GM12878 (cell line): ENCODE results near the gene TNNT3. TPM values are rescaled to one million over a fixed set of nuclear protein-coding genes. Genes with fewer than 3 reads are reported as not detected.

Experiments used
- ATAC-seq: fragments of 200-7000 bp; cut with Tn5 transposase; 3 replicates; pipeline ENCODE4 v1.9.1; 2020; ENCODE audit warnings: mild to moderate bottlenecking, moderate library complexity
- BruUV-seq: library from RNA; stranded (reverse); fragments of 400-500 nt; replicated peaks from 2 replicates; lab custom pipeline; 2021; lab: Mats Ljungman, UMichigan
- CTCF ChIA-PET: fragments of 300-600 bp; sonication (Branson Sonifier 250); formaldehyde crosslinking; extraction: SDS; loops from one replicate; lab custom pipeline; 2021; ENCODE audit warnings: inconsistent platforms; lab: Yijun Ruan, JAX
- POLR2A ChIA-PET: fragments of 350-600 bp; formaldehyde crosslinking; extraction: SDS; loops from one replicate; lab custom pipeline; 2021; ENCODE audit warnings: inconsistent platforms; lab: Charles Lee
- RAD21 ChIA-PET: fragments of 300-600 bp; sonication (Branson Sonifier 250); formaldehyde crosslinking; loops from one replicate; lab custom pipeline; 2023; ENCODE audit warnings: antibody characterized with exemption; ENCODE audit not compliant: unreplicated experiment; lab: Charles Lee
- SMC1A ChIA-PET: fragments of 300-600 bp; sonication (Branson Sonifier 250); formaldehyde crosslinking; loops from one replicate; lab custom pipeline; 2023; ENCODE audit not compliant: unreplicated experiment, uncharacterized antibody; lab: Charles Lee
- DNase-seq: peaks from one replicate; pipeline ENCODE4 v3.0.0-alpha.2; 2011; ENCODE audit warnings: low read depth, low spot score
- FAIRE-seq: peaks from 3 replicates; lab custom pipeline; 2011; peaks lifted over from hg19 to GRCh38; lab: Jason Lieb, UNC
- H2AFZ ChIP-seq: 2 replicates; pipeline ENCODE4 v1.6.0; 2011; ENCODE audit warnings: low read depth, low read length, control low read depth; ENCODE audit not compliant: control insufficient read depth
- H3K27ac ChIP-seq: 2 replicates; pipeline ENCODE4 v1.5.1; 2011; ENCODE audit warnings: control low read depth; ENCODE audit not compliant: control insufficient read depth, insufficient read depth
- H3K27me3 ChIP-seq, 2 experiments: replicated peaks in 1 of 2; 2 replicates each; pipeline versions ENCODE4 v1.6.0 to v1.6.1; 2011; ENCODE audit warnings: low read length in 1 of 2; ENCODE audit not compliant: control insufficient read depth in 2 of 2, insufficient read depth in 2 of 2
- H3K36me3 ChIP-seq, 2 experiments: 2 replicates each; pipeline ENCODE4 v1.5.1; 2011; ENCODE audit warnings: low read length in 1 of 2; ENCODE audit not compliant: control insufficient read depth in 2 of 2, insufficient read depth in 2 of 2
- H3K4me1 ChIP-seq: 2 replicates; pipeline ENCODE4 v1.6.1; 2011; ENCODE audit warnings: mild to moderate bottlenecking, low read length, moderate library complexity, mixed read lengths; ENCODE audit not compliant: control insufficient read depth, insufficient read depth
- H3K4me2 ChIP-seq: 2 replicates; pipeline ENCODE4 v1.6.0; 2011; ENCODE audit warnings: control low read depth; ENCODE audit not compliant: control insufficient read depth, insufficient read depth
- H3K4me3 ChIP-seq: fragments of 200-600 bp; sonication (generic); 2 replicates; pipeline ENCODE4 v1.5.1; 2016
- H3K79me2 ChIP-seq: 2 replicates; pipeline ENCODE4 v1.6.0; 2011; ENCODE audit warnings: low read length; ENCODE audit not compliant: control insufficient read depth, insufficient read depth
- H3K9ac ChIP-seq: 2 replicates; pipeline ENCODE4 v1.8.0; 2011; ENCODE audit warnings: low read length, control low read depth, mixed read lengths; ENCODE audit not compliant: control insufficient read depth, insufficient read depth
- H3K9me3 ChIP-seq: replicated peaks from 3 replicates; pipeline ENCODE4 v1.5.1; 2011; ENCODE audit warnings: mild to moderate bottlenecking, low read length; ENCODE audit not compliant: control insufficient read depth, insufficient read depth
- H4K20me1 ChIP-seq: 2 replicates; pipeline ENCODE4 v1.6.0; 2011; ENCODE audit not compliant: control insufficient read depth, insufficient read depth
- E4F1 ChIP-seq: fragments of 450-650 bp; IDR thresholded peaks from 2 replicates; pipeline ENCODE4 v1.6.1; 2018; ENCODE audit warnings: borderline replicate concordance, mild to moderate bottlenecking; ENCODE audit not compliant: partially characterized antibody
- IRF4 ChIP-seq: IDR thresholded peaks from 2 replicates; pipeline ENCODE4 v1.6.1; 2011; ENCODE audit warnings: low read depth, low read length
- IRF5 ChIP-seq: fragments of 450-650 bp; IDR thresholded peaks from 2 replicates; pipeline ENCODE4 v1.6.1; 2017; ENCODE audit warnings: borderline replicate concordance
- LARP7 ChIP-seq: fragments of 450-650 bp; IDR thresholded peaks from 2 replicates; pipeline ENCODE4 v1.6.1; 2017; ENCODE audit warnings: mild to moderate bottlenecking
- NKRF ChIP-seq: fragments of 450-650 bp; conservative IDR thresholded peaks from 2 replicates; pipeline ENCODE4 v1.6.1; 2017; ENCODE audit warnings: mild to moderate bottlenecking, moderate library complexity
- POLR2A ChIP-seq: IDR thresholded peaks from 2 replicates; pipeline ENCODE4 v1.6.1; 2011; ENCODE audit warnings: low read depth, mild to moderate bottlenecking, low read length
- POLR2AphosphoS2 ChIP-seq: IDR thresholded peaks from 2 replicates; pipeline ENCODE4 v1.6.1; 2011; ENCODE audit warnings: low read depth, mild to moderate bottlenecking, low read length, improper control_type of control experiment, moderate library complexity
- TCF7 ChIP-seq: IDR thresholded peaks from 2 replicates; pipeline ENCODE4 v1.6.1; 2014; ENCODE audit warnings: antibody characterized with exemption, borderline replicate concordance
- WGBS: methylation state at CpG from one replicate; pipeline ENCODE4 v1.1.6; 2016; ENCODE audit warnings: low lambda C conversion rate; ENCODE audit not compliant: insufficient replicate concordance, insufficient coverage; ENCODE audit errors: missing lambda C conversion rate; 5-methylcytosine and 5-hydroxymethylcytosine counted together
- in situ Hi-C: fragments of 300-500 bp; cut with MboI; formaldehyde crosslinking; loops from 9 replicates; pipeline ENCODE4 v1.14.3; 2018; ENCODE audit warnings: mixed read lengths
- intact Hi-C: fragments of 100-400 bp; cut with micrococcal nuclease; formaldehyde crosslinking; loops from one replicate; pipeline ENCODE4 v1.14.2; 2022; ENCODE audit not compliant: unreplicated experiment
- polyA plus RNA-seq, 11 experiments: library from polyadenylated mRNA; depleted of rRNA in 4 of 11; unstranded in 6 of 11; stranded (reverse) in 5 of 11; fragments of >200 nt; fragmentation: Nextera tagmentation in 4 of 11; fragmentation: Illumina TruSeq in 1 of 11; extraction: Ambion mirVana in 4 of 11; extraction: Trizol in 1 of 11; gene quantifications; 1 replicate in 1 of 11; 2 replicates in 10 of 11; pipeline versions ENCODE4 v1.2.1 to v1.2.3, GENCODE V29; 2011 to 2016; ENCODE audit warnings: inconsistent platforms in 2 of 11, missing spikeins in 2 of 11, low read depth in 1 of 11
- total RNA-seq, 4 experiments: library from RNA; depleted of rRNA in 3 of 4; stranded (reverse); fragments of >200 nt in 3 of 4; fragmentation: Illumina TruSeq in 1 of 4; extraction: Trizol in 1 of 4; gene quantifications; 2 replicates each; pipeline versions ENCODE4 v1.2.1 to v1.2.3, GENCODE V29; 2013 to 2021

Gene TNNT3
- total and polyA plus RNA-seq, 10 of the 15 experiments (the other 5 are each of a cell fraction or from before 2014, with no cell fraction given): 0.40 to 0.50 TPM; not detected in 8

- Histone ChIP-seq H3K4me2 (no peak overlapping the region), H3K4me1 (no peaks in the 10 kb centered on the region), H3K4me3 (no peak overlapping the region), H2AFZ (no peak overlapping the region), H3K9ac (no peak overlapping the region), H4K20me1 (no peaks in the 10 kb centered on the region), H3K27ac (no peak overlapping the region), H3K27me3 (no peaks in the 10 kb centered on the region), H3K36me3 (peaks cover 24 to 30% of the 10 kb centered on the region in 2 experiments), H3K9me3 (no peaks in the 10 kb centered on the region), H3K79me2 (no peaks in the 10 kb centered on the region)
- POLR2A ChIA-PET: no interaction called here
- intact Hi-C loops (loop anchor here (5.0 kb wide), 1 partner anchor 52 kb away; the partner anchor contains the start of gene TNNI2), in situ Hi-C loops (no loop called here)
- TF ChIP-seq NKRF (no peak), IRF4 (no peak), POLR2AphosphoS2 (0 out of 2 replicates have a peak, but pooled peaks have one; percentile 19), IRF5 (no peak), LARP7 (no peak), POLR2A (peak; percentile 38), TCF7 (no peak), E4F1 (no peak)
- FAIRE-seq (no peak), ATAC-seq (no peak), DNase-seq (no peak)
- BruUV-seq: no TSS peak
- 83% methylated on average over 31 of the region's 34 CpGs for WGBS
- CTCF ChIA-PET: no interaction called here
- SMC1A ChIA-PET: no interaction called here
- RAD21 ChIA-PET: no interaction called here
Observed at GRCh38 chr11:1889224-1889930, 30.1 kb upstream of the TNNT3 start.
